Measurements from ENCODE around the gene AMPD2.

The AMPD2 gene

DNA sequence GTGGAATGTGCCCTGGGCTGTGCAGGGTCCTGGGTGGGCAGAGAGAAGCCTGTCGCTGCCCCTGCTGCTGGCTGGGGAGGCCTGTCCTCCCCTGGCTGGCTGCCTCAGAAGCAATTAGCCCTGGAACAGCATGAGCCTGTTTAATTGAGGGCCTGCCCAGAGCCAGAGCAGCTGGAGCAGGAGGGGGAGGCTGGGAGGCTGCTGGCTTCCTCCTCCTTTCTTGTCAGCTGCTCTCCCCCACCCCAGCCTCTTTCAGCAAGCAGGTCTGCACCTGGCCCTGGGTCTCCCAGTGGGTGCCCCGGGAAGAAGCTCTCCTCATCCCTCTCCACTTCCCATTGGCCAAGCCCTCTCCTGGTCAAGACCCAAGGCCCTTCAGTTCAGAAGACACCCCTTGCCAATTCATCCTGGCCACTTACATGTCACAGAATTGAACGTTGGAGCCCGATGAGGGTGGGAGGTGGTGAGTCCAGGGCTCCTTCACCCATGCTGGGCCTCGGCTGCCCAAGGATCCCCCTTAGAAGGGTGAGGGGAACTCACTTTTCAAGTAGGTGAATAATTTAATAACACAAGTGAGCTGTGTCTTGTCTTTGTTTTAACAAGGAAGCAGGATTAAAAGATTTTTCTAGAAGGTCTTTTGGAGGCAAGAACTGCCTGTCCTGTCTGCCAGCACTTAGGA, 13.2 kb downstream of the AMPD2 start:
- Histone ChIP-seq H3F3A (ENCODE audit: insufficient read depth) (no peaks in the 10 kb centered on the region), H3K79me2 (ENCODE audit: insufficient read depth, low read length) (no peaks in the 10 kb centered on the region), H2AFZ (ENCODE audit: low read depth, low read length, severe bottlenecking) (no peak overlapping the region), H4K20me1 (ENCODE audit: low read depth, low read length) (no peaks in the 10 kb centered on the region), H3K9me3 (ENCODE audit: insufficient read depth, low read length) (no peaks in the 10 kb centered on the region), H3K9ac (ENCODE audit: low read length) (no peak overlapping the region), H3K27me3 (ENCODE audit: low read length) (no peaks in the 10 kb centered on the region), H3K4me3 (ENCODE audit: insufficient read depth, low read length, poor library complexity, severe bottlenecking) (no peak overlapping the region), H3K36me3 (ENCODE audit: low read length) (no peaks in the 10 kb centered on the region), H3K4me2 (ENCODE audit: low read depth, low read length, poor library complexity, severe bottlenecking) (no peak overlapping the region), H3K27ac (ENCODE audit: low read depth, low read length) (no peak overlapping the region), H3K9me2 (replicated peaks; ENCODE audit: insufficient read depth, low read length) (no peaks in the 10 kb centered on the region)
- no peak for TF ChIP-seq EZH2phosphoT487 (conservative IDR thresholded peaks at IDR 0.05; ENCODE audit: low read length)
- TF ChIP-seq, protein P1, sequence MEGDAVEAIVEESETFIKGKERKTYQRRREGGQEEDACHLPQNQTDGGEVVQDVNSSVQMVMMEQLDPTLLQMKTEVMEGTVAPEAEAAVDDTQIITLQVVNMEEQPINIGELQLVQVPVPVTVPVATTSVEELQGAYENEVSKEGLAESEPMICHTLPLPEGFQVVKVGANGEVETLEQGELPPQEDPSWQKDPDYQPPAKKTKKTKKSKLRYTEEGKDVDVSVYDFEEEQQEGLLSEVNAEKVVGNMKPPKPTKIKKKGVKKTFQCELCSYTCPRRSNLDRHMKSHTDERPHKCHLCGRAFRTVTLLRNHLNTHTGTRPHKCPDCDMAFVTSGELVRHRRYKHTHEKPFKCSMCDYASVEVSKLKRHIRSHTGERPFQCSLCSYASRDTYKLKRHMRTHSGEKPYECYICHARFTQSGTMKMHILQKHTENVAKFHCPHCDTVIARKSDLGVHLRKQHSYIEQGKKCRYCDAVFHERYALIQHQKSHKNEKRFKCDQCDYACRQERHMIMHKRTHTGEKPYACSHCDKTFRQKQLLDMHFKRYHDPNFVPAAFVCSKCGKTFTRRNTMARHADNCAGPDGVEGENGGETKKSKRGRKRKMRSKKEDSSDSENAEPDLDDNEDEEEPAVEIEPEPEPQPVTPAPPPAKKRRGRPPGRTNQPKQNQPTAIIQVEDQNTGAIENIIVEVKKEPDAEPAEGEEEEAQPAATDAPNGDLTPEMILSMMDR (IDR thresholded peaks at IDR 0.05; ENCODE audit: insufficient read depth, low read length, poor library complexity, severe bottlenecking): no peak

DNA sequence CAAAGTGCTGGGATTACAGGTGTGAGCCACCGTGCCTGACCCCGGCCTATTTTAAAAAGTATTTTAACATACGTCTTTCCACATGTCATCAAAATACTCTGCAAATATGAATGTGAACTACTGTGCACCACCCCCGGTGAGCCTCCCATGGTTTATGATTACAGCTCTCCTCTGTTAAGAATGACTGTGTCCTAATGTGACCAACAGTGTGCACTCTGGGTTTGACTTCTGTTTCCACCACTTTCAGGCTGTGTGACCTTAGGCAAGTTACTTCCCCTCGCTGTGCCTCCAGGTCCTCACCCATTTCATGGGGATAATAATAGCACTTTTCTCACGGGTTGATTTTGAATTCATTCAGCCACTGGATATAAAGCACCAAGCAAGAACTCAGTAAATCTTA, 14.7 kb downstream of the AMPD2 start:
- Histone ChIP-seq H3F3A (ENCODE audit: insufficient read depth) (no peaks in the 10 kb centered on the region), H2AFZ (ENCODE audit: low read depth, low read length, severe bottlenecking) (no peak overlapping the region)

DNA sequence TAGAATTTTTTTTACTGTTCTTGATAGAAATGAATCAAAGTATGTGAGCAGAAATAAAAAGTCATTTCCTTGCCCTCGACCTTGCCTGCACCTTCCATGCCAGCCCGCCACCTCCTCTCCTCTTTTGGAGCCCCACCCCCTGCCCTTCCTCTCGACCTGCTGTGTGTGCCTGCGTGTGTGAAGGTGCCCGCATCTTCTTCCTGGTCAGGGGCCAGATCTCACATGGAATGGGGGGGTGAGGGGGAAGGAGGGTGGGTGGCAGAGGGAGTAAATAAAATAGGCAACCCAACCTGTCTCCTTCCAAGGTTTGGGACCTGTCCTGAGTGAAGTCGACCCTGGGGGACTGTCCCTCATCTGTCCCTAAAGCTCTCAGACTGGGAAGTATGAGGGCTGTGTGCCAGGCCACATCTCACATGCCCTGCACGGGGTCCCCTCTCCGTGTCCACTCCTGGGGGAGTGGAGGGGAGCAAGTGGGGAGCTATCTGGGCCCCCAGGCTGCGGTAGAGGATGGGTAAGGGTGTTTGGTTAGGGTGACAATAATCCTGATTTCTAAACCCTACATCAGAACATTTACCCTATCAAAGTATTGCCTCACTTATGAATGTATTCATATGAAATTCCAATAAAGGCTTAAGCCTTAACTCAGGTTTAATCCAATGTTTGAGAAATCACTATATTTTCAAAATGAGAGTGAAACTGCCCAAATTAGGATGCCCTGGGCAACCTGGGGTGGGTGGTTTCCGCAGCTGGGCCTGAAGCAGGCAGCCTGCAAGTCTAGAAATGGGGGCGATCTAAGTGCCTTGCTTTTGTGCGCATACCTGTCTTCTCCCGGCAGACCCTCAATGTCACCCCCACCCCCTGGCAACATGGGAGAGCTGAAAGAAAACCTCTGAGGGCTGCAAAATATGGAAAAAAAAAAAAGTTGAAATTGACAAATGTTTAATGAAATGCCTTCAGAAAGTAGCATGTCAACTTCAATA, 15.4 kb downstream of the AMPD2 start:
- H3K4me2 ChIP-seq (ENCODE audit: low read depth, low read length, poor library complexity, severe bottlenecking): no peak overlapping the region
- H3K4me3 ChIP-seq (ENCODE audit: insufficient read depth, low read length, poor library complexity, severe bottlenecking): no peak overlapping the region
- no peak overlapping the region for H2AFZ ChIP-seq (ENCODE audit: low read depth, low read length, severe bottlenecking)

More for the DNA sequence above, 14.7 kb downstream of the AMPD2 start:
- no peaks in the 10 kb centered on the region for H3K36me3 ChIP-seq (ENCODE audit: low read length)
- no peak overlapping the region for H3K4me3 ChIP-seq (ENCODE audit: insufficient read depth, low read length, poor library complexity, severe bottlenecking)
- no peaks in the 10 kb centered on the region for H3K79me2 ChIP-seq (ENCODE audit: insufficient read depth, low read length)
- H3K27ac ChIP-seq (ENCODE audit: low read depth, low read length): no peak overlapping the region
- TF ChIP-seq, protein P1 (IDR thresholded peaks at IDR 0.05; ENCODE audit: insufficient read depth, low read length, poor library complexity, severe bottlenecking): no peak
- TF ChIP-seq EZH2phosphoT487 (conservative IDR thresholded peaks at IDR 0.05; ENCODE audit: low read length): no peak
- H3K4me2 ChIP-seq (ENCODE audit: low read depth, low read length, poor library complexity, severe bottlenecking): no peak overlapping the region
- no peak overlapping the region for H3K9ac ChIP-seq (ENCODE audit: low read length)
- no peaks in the 10 kb centered on the region for H3K9me2 ChIP-seq (replicated peaks; ENCODE audit: insufficient read depth, low read length)
- no peaks in the 10 kb centered on the region for H3K27me3 ChIP-seq (ENCODE audit: low read length)
- H3K9me3 ChIP-seq (ENCODE audit: insufficient read depth, low read length): no peaks in the 10 kb centered on the region
- no peaks in the 10 kb centered on the region for H4K20me1 ChIP-seq (ENCODE audit: low read depth, low read length)

More for the DNA sequence above, 15.4 kb downstream of the AMPD2 start:
- no peaks in the 10 kb centered on the region for H3F3A ChIP-seq (ENCODE audit: insufficient read depth)
- TF ChIP-seq EZH2phosphoT487 (conservative IDR thresholded peaks at IDR 0.05; ENCODE audit: low read length): no peak
- TF ChIP-seq, protein P1 (IDR thresholded peaks at IDR 0.05; ENCODE audit: insufficient read depth, low read length, poor library complexity, severe bottlenecking): no peak
- no peaks in the 10 kb centered on the region for H3K9me3 ChIP-seq (ENCODE audit: insufficient read depth, low read length)
- H3K9me2 ChIP-seq (replicated peaks; ENCODE audit: insufficient read depth, low read length): no peaks in the 10 kb centered on the region
- no peak overlapping the region for H3K27ac ChIP-seq (ENCODE audit: low read depth, low read length)
- H3K27me3 ChIP-seq (ENCODE audit: low read length): no peaks in the 10 kb centered on the region
- H3K79me2 ChIP-seq (ENCODE audit: insufficient read depth, low read length): no peaks in the 10 kb centered on the region
- no peaks in the 10 kb centered on the region for H4K20me1 ChIP-seq (ENCODE audit: low read depth, low read length)
- H3K9ac ChIP-seq (ENCODE audit: low read length): no peak overlapping the region
- no peaks in the 10 kb centered on the region for H3K36me3 ChIP-seq (ENCODE audit: low read length)

All from SU-DHL-6 (cell line).